Neural progenitor cell (in vitro differentiated cells): ENCODE measurements around the gene TAF1C. TPM values are rescaled to one million over a fixed set of nuclear protein-coding genes. Genes with fewer than 3 reads are reported as not detected.

Experiments
- DNase-seq: peaks from one replicate; pipeline ENCODE4 v3.0.0-alpha.2; 2016; ENCODE audit warnings: low spot score
- H2AFZ ChIP-seq: fragments of 200-600 bp; sonication (generic); replicated peaks from 2 replicates; pipeline ENCODE4 v1.6.1; 2016; ENCODE audit warnings: antibody characterized with exemption
- H3F3A ChIP-seq: fragments of 200-600 bp; sonication (generic); 2 replicates; pipeline ENCODE4 v1.6.1; 2016; ENCODE audit warnings: antibody characterized with exemption, low read depth
- H3K27ac ChIP-seq: fragments of 200-600 bp; sonication (generic); 2 replicates; pipeline ENCODE4 v1.5.1; 2016; ENCODE audit warnings: mild to moderate bottlenecking
- H3K27me3 ChIP-seq: fragments of 200-600 bp; sonication (generic); 2 replicates; pipeline ENCODE4 v1.6.1; 2016; ENCODE audit warnings: mild to moderate bottlenecking, moderate library complexity
- H3K36me3 ChIP-seq: fragments of 200-600 bp; sonication (generic); 2 replicates; pipeline ENCODE4 v1.5.1; 2016
- H3K4me1 ChIP-seq: fragments of 200-600 bp; sonication (generic); 2 replicates; pipeline ENCODE4 v1.6.1; 2016; ENCODE audit warnings: mixed run types
- H3K4me2 ChIP-seq: fragments of 200-600 bp; sonication (generic); 2 replicates; pipeline ENCODE4 v1.6.1; 2016
- H3K4me3 ChIP-seq: fragments of 200-600 bp; sonication (generic); 2 replicates; pipeline ENCODE4 v1.5.1; 2016
- H3K79me2 ChIP-seq: fragments of 200-600 bp; sonication (generic); 2 replicates; pipeline ENCODE4 v1.6.1; 2016; ENCODE audit warnings: low read depth
- H3K9ac ChIP-seq: fragments of 200-600 bp; sonication (generic); 2 replicates; pipeline ENCODE4 v1.6.1; 2016
- H3K9me3 ChIP-seq: fragments of 200-600 bp; sonication (generic); 2 replicates; pipeline ENCODE4 v1.5.1; 2016; ENCODE audit warnings: low read depth
- H4K20me1 ChIP-seq: fragments of 200-600 bp; sonication (generic); 2 replicates; pipeline ENCODE4 v1.6.1; 2016; ENCODE audit warnings: low read depth
- H3K27ac Mint-ChIP-seq: 3 replicates; pipeline ENCODE4 v1.8.0; 2021; ENCODE audit warnings: mixed read lengths
- H3K27me3 Mint-ChIP-seq: 2 replicates; pipeline ENCODE4 v1.8.0; 2022; ENCODE audit warnings: low read depth, mild to moderate bottlenecking, inconsistent platforms, moderate library complexity, mixed read lengths; ENCODE audit not compliant: insufficient read depth
- H3K36me3 Mint-ChIP-seq: 3 replicates; pipeline ENCODE4 v1.8.0; 2021; ENCODE audit warnings: mixed read lengths
- H3K4me1 Mint-ChIP-seq: 3 replicates; pipeline ENCODE4 v1.8.0; 2021; ENCODE audit warnings: mixed read lengths
- H3K4me3 Mint-ChIP-seq: 3 replicates; pipeline ENCODE4 v1.8.0; 2021; ENCODE audit warnings: mild to moderate bottlenecking, moderate library complexity, mixed read lengths
- H3K9me3 Mint-ChIP-seq: 3 replicates; pipeline ENCODE4 v1.8.0; 2020; ENCODE audit warnings: mixed read lengths
- CTCF ChIP-seq: fragments of 200-600 bp; sonication (generic); IDR thresholded peaks from 2 replicates; pipeline ENCODE4 v1.5.1; 2017; ENCODE audit warnings: antibody characterized with exemption, mild to moderate bottlenecking
- EZH2 ChIP-seq: fragments of 200-600 bp; sonication (generic); IDR thresholded peaks from 2 replicates; pipeline ENCODE4 v1.6.1; 2017; ENCODE audit warnings: antibody characterized with exemption, mild to moderate bottlenecking, moderate library complexity
- EZH2phosphoT487 ChIP-seq: fragments of 200-600 bp; sonication (generic); IDR thresholded peaks from 2 replicates; pipeline ENCODE4 v1.6.1; 2017; ENCODE audit warnings: antibody characterized with exemption
- total RNA-seq: library from RNA; depleted of rRNA; stranded (reverse); fragments of >200 nt; gene quantifications from 2 replicates; pipeline ENCODE4 v1.2.3, GENCODE V29; 2015; ENCODE audit warnings: low replicate concordance

TAF1C gene
- total RNA-seq, 1 donor from 2014 or later, result 23.3 TPM

GRCh38 chr16:84194470-84195200 lies 7.8 kb upstream of the TAF1C start:
- Histone ChIP-seq H3K27me3 (no peaks in the 10 kb centered on the region), H2AFZ (no peak overlapping the region), H3K4me1 (peaks cover 7% of the 10 kb centered on the region), H4K20me1 (no peaks in the 10 kb centered on the region), H3K9ac (no peak overlapping the region), H3K4me2 (no peak overlapping the region), H3F3A (no peaks in the 10 kb centered on the region), H3K36me3 (no peaks in the 10 kb centered on the region), H3K27ac (no peak overlapping the region), H3K79me2 (no peaks in the 10 kb centered on the region), H3K9me3 (no peaks in the 10 kb centered on the region), H3K4me3 (no peak overlapping the region)
- DNase-seq, result no peak
- no peak overlapping the region for H3K4me3 Mint-ChIP-seq
- no peak overlapping the region for H3K27ac Mint-ChIP-seq
- peaks cover 12% of the 10 kb centered on the region for H3K27me3 Mint-ChIP-seq
- H3K4me1 Mint-ChIP-seq, result peaks cover 18% of the 10 kb centered on the region
- no peaks in the 10 kb centered on the region for H3K36me3 Mint-ChIP-seq
- no peak for TF ChIP-seq EZH2
- no peak for TF ChIP-seq EZH2phosphoT487
- no peak for TF ChIP-seq CTCF
- no peaks in the 10 kb centered on the region for H3K9me3 Mint-ChIP-seq

- peak overlapping the region; percentile 33 for H3K27ac Mint-ChIP-seq
- DNase-seq, result no peak
These were observed 7.2 kb upstream of the TAF1C start for GRCh38 chr16:84194018-84194417.

GRCh38 chr16:84193480-84193879 lies 6.6 kb upstream of the TAF1C start:
- H3K27ac Mint-ChIP-seq, result peak overlapping the region; percentile 33
- Histone ChIP-seq H3K4me1 (no peaks in the 10 kb centered on the region), H3F3A (no peaks in the 10 kb centered on the region), H3K36me3 (no peaks in the 10 kb centered on the region), H3K27ac (no peak overlapping the region), H3K9ac (no peak overlapping the region), H3K4me3 (no peak overlapping the region), H3K27me3 (no peaks in the 10 kb centered on the region), H3K79me2 (no peaks in the 10 kb centered on the region), H3K9me3 (no peaks in the 10 kb centered on the region), H2AFZ (no peak overlapping the region), H3K4me2 (no peak overlapping the region), H4K20me1 (no peaks in the 10 kb centered on the region)
- H3K9me3 Mint-ChIP-seq, result no peaks in the 10 kb centered on the region
- peaks cover 12% of the 10 kb centered on the region for H3K27me3 Mint-ChIP-seq
- TF ChIP-seq EZH2, result no peak
- no peak for TF ChIP-seq CTCF
- TF ChIP-seq EZH2phosphoT487, result no peak
- no peak overlapping the region for H3K4me3 Mint-ChIP-seq
- peaks cover 9% of the 10 kb centered on the region for H3K4me1 Mint-ChIP-seq
- no peaks in the 10 kb centered on the region for H3K36me3 Mint-ChIP-seq
- no peak for DNase-seq

More at GRCh38 chr16:84194018-84194417, 7.2 kb upstream of the TAF1C start:
- no peak overlapping the region for H3K9ac ChIP-seq
- no peak overlapping the region for H3K4me2 ChIP-seq
- H3F3A ChIP-seq, result no peaks in the 10 kb centered on the region
- H3K4me1 ChIP-seq, result peaks cover 1% of the 10 kb centered on the region
- Mint-ChIP-seq H3K4me3 (peak overlapping the region; percentile 41), H3K9me3 (no peaks in the 10 kb centered on the region), H3K36me3 (no peaks in the 10 kb centered on the region), H3K27me3 (peaks cover 12% of the 10 kb centered on the region), H3K4me1 (peaks cover 13% of the 10 kb centered on the region)
- no peaks in the 10 kb centered on the region for H3K36me3 ChIP-seq
- H3K4me3 ChIP-seq, result no peak overlapping the region
- H2AFZ ChIP-seq, result no peak overlapping the region
- no peaks in the 10 kb centered on the region for H4K20me1 ChIP-seq
- no peaks in the 10 kb centered on the region for H3K27me3 ChIP-seq
- TF ChIP-seq EZH2phosphoT487 (no peak), EZH2 (no peak), CTCF (no peak)
- no peaks in the 10 kb centered on the region for H3K79me2 ChIP-seq
- no peaks in the 10 kb centered on the region for H3K9me3 ChIP-seq
- no peak overlapping the region for H3K27ac ChIP-seq
